GM21447 (cell line): ENCODE results near the gene RHO.

ENCODE experiments used
- ATAC-seq: cut with Tn5 transposase; IDR thresholded peaks from one replicate; pipeline ENCODE4 v1.9.1; 2021; ENCODE audit not compliant: unreplicated experiment

The RHO gene

DNA sequence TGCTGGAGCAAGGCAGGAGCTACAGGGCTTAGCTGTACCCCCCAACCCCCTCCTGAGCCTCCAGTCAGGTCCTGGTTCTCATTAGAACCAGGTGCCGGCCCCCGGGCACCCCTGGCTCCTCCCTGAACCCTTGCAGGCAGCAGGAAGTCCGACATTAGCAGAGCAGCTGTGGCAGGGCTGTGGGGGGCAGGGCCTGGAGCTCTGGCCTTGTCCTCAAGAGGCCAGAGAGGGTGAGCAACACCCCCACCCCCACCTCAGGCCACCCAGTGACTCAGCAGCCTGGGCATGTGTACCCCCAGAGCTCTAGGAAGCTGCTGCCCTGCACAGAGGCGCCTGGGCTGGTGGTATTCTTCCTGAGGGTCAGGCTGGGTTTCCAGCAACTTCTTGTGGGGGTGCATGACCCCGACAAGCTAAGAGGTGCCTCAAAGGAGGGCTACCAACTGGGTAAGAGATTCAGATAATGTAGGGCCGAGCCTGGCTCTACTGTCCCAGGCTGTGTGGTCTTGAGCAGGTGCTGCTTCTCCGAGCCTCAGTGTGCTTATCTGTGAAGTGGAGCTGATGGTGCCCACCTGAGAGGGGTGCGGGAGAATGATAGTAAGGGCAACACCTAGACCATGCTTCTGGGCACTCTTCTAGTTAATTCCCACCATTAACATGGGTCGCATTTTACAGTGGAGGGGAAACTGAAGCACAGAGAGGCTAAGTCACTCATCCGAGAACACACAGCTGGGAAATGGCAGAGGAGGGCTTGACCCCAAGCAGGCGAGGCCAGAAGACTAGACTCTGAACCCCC, 30.5 kb downstream of the RHO start:
- no peak for ATAC-seq

DNA sequence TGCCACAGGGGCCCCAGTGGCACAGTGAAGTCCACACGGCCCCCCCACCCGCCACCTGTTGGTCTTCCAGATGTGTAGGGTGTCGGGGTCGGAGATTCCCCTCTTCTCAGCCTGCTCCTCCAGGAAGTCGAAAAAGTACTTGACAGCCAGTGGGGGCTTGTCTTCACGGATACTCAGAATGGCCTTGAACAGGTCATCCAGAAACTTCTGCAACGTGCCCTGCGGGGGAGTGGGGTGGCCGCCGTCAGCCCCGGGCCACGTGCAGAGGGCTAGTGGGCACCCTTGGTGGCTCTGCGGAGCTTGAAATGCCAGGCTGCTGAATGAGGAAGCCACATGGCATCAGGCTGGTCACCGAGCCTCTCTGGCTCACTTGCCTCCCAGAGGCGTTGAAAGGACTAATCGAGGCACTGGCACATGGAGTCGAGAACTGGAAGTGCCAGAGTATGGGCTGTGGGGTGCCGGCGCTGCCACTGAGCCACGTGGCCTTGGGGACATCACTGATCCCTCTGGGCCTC, 31.2 kb downstream of the RHO start:
- no peak for ATAC-seq

GRCh38 chr3:129560269-129560787, 31.9 kb downstream of the RHO start:
- ATAC-seq = no peak

DNA sequence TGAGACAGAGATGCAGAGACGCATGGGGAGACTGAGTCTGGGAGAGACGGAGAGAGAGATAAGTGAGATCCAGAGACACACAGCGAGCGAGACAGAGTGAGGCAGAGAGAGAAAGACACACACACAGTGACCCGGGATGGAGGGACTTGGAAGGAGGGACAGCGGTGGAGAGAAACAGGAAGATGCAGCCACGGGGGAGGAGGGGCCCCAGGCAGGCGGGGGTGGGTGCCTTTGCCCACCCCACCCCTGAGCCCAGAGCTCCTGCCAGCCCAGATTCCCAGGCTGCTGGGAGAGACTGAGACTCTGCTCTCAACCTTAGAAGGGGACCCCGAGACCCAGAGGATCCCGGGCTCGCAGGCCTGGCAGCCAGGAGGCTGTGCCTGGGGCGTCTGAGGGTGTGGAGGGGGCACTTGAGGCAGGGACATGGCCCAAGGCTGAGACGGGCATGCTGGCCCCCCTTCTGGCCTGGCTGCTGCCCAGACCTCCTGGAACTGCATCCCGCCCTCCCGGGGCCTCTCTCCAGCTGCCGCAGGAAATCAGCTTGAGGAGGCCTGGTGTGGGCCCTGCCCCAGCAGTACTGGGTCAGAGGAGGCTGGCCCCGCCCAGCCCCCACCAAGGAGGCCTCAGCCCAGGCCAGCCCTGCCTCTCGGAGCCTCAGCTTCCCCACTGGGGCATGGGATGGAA, 32.6 kb downstream of the RHO start:
- no peak for ATAC-seq

DNA sequence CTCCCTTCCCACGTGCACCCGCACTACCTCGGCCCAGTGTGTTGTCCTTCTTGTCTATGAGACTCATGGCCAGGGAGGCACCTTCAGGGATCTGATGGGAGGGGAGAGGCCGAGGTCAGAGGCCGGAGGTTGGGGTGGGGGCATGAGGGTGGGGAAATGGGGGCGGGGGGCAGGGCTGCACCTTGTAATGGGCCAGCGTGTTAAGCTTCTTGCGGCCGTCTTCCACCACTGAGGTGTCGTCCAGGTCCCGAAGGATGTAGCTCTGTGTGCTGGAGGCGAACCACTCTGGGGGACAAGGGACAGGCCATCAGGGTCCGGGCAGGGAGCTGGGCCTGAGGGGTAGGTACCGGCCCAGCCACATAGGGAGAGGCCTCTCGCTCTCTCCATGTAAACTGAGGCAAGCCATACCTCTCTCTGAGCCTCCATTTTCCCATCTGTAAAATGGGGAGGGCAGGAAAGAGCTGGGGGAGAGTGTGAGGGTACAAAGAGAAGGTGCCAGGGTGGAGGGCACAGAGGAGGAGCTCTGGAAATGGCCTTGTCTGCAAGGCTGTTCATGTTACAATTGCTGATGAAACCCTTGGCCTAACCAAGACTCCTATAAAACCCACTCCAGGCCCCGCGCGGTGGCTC, 33.3 kb downstream of the RHO start:
- no peak for ATAC-seq

DNA sequence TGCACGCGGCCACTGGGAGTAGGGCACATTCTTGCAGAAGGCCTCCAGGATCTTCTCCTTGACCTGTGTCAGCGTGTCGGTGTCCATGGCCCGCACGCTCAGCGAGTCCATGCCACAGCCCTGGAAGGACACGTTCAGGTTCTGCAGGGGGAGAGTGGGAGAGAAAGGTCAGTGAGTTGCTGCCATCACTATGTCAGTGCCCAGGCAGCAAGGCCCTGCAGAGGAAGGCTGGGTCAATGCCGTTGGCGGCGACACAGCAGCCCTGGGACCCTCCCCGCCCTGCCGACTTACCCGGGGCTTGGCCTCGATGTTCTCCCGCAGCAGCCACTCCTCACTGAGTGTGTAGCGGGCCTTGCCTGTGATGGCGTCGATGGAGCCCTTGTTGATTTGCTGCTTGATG, 34.4 kb downstream of the RHO start:
- no peak for ATAC-seq

DNA sequence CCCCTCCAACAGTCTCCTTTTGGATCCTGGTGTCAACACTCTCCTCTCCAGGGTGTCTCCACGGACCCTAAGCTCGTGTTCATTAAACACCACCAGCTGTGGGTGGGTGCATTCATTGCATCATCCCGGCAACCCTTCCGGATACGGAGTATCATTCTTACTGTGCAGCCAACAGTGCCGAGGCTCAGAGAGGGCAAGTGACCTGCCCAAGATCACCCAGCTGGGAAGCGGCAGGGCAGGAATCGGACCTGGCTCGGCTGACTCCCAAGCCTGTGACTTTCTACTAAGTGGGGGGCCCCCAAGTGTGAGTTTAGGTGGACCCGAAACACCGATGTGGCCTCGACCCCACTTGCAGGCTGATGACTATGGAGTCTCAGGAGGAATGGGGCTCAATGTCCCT, 34.9 kb downstream of the RHO start:
- ATAC-seq = no peak

DNA sequence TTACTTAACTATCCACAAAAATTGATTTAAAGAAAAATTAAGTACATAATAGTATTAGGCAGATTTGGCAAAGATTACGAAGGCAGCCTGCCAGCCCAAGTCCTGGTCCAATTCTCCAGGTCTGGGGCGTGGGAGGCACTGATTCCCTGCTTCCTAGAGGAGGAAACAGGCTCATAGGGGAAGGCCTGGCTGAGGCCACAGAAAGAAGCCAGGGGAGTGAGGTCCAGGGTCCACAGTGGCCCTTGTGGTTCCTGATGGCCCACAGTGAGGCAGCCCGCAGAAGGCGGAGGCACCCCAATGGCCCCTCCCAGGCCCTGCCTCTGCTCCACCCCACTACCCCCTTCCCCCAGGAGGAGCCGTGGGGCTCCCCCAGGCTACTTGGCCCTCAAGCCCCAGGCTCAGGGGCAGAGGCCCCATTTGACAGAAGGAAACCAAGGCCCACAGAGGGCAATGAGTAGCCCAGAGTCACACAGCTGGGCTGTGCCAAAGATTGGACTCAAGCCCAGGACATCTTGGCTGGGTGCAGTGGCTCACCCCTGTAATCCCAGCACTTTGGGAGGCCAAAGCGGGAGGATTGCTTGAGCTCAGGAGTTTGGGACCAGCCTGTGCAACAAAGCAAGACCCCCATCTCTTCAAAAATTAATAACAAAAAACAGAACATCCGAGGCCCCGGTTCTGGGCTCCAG, 35.6 kb downstream of the RHO start:
- ATAC-seq = no peak

- ATAC-seq = no peak
Measured at GRCh38 chr3:129564981-129565644, 36.7 kb downstream of the RHO start.

- no peak for ATAC-seq
Measured at GRCh38 chr3:129565902-129566301, 37.5 kb downstream of the RHO start.

GRCh38 chr3:129567176-129567705, 38.8 kb downstream of the RHO start:
- no peak for ATAC-seq

GRCh38 chr3:129567939-129568338, 39.5 kb downstream of the RHO start:
- no peak for ATAC-seq

GRCh38 chr3:129569856-129570255, 41.4 kb downstream of the RHO start:
- ATAC-seq = no peak

DNA sequence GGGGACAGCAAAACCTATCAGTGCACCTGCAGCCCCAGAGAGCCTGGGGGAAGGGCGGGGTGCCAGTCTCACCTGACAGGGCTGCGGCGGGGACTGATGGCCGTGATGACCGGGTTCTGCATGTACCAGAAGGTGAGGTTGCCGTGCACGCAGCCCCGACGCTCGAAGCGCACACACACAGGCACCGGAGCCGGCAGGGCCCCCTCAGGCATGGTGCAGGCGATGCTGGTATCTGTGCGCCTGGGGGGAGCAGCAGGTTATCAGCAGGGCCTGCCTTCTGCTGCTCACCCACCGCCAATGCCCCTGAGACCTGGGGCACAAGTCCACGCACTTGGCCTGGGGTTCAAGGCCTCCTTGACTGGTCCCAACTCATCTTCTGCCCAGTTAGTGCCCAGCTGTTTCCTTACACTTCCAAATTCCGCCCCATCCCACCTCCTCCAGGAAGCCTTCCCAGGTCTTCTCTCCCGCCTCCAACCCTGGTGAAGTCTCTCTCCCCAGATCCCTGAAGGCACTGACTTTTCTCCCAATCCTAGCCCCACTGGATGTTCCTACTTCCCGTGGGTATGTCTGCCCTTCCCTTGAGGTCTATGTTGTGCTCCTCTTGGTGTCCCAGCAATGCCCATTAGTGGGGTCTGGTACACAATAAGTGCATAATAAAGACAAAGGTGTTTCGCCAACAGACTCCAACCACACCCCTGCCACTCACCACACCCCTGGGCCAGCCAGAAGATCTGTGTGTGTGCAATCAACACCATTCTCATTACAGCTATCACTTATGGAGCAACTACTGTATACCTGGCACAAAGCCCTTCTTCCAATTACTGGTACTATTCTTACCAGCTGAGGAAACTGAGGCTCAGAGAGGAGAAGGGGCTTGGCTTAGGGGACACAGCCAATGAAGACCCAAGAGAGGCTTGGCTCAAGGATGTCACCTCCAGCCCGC, 43.4 kb downstream of the RHO start:
- ATAC-seq = no peak

GRCh38 chr3:129572603-129573002, 44.2 kb downstream of the RHO start:
- no peak for ATAC-seq

DNA sequence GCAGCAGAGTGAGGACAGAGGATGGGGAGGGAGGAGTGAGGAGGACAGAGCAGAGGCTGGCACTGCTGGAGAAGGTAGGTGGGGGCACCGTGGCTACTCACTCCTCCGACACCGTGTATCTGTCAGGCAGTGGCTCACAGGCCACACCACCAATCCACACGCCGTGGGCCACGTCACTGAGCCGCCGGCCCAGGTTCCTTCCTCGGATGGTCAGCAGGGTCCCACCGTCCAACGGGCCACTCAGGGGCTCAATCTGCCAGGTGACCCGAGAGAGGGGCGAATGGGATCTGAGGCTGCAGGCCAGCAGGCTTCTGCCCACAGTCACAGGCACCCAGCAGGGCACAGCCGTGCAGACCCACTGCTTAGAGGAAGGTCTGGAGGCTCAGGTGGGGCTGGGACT, 45.1 kb downstream of the RHO start:
- no peak for ATAC-seq

DNA sequence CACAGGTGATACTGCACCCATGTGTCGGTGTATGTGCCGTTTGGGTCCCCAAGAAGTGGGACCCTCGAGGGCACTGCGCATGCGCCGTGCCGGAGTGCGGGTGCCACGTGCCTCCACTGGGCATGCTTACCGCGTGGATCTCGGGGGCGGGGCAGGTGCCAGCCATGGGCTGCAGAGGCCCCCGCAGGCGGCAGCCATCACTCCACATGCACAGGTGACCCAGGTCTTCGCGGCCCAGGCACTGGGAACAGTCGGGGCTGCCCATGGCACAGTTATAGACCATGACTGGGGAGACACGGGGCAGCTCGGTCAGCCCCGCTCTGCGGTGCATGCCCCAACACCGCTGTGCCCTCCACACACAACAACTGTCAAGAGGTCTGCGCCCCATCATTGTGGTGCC, 45.8 kb downstream of the RHO start:
- no peak for ATAC-seq

DNA sequence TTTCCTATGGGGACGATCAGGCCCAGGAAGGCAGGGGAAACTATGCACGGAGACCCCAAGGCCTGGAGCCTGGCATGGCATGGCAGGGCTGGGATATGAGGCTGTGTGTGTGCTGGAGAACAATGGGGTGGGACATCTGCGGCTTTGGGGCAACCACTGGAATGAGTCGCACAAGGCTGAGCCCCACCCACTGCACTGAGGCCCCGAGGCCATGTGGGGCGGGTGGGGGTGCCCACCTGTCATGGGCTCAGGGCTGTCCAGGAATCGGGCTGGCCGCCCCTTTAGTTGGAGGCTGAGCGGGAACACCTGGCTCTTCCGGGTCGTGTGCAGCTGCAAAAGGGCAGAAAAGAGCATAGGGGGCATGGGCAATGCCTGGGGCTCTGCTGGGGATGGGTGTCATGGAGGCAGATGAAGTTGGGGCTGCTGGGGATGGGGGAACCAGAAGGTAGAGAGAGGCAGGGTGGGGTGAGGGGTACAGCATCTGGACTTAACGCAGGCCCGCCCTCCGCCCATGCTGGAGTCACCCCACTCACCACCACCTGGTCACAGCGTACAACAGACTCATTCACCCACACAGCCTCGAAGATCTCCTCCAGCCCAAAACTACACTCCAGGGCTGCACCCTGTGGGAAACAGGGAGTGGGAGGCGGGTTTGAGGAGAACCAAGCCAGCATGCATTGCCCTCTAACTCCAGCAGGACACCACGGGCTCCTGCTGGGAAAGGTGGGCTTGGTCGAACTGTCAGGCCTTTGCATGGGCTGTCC, 47.0 kb downstream of the RHO start:
- no peak for ATAC-seq

DNA sequence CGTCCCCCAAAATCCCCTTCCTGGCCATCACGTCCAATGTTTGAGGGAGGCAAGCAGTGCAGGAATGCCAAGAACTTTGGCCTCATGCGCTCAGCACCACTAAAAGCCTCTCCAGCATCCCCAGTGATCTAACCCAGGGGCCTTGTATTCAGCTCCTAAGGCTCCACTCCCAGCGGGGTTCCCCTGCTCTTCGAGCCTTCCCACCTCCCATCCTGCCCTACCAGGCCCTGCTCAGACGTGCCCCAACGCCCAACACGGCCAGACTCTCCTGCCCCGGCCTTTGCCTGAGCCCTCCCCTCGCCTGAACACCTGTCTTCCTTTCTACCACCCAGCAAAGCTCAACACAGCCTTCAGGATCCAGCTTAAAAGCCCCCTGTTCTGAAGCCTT, 47.6 kb downstream of the RHO start:
- ATAC-seq = no peak
